Measurements from ENCODE around the gene TBL1XR1.

TBL1XR1 gene

DNA sequence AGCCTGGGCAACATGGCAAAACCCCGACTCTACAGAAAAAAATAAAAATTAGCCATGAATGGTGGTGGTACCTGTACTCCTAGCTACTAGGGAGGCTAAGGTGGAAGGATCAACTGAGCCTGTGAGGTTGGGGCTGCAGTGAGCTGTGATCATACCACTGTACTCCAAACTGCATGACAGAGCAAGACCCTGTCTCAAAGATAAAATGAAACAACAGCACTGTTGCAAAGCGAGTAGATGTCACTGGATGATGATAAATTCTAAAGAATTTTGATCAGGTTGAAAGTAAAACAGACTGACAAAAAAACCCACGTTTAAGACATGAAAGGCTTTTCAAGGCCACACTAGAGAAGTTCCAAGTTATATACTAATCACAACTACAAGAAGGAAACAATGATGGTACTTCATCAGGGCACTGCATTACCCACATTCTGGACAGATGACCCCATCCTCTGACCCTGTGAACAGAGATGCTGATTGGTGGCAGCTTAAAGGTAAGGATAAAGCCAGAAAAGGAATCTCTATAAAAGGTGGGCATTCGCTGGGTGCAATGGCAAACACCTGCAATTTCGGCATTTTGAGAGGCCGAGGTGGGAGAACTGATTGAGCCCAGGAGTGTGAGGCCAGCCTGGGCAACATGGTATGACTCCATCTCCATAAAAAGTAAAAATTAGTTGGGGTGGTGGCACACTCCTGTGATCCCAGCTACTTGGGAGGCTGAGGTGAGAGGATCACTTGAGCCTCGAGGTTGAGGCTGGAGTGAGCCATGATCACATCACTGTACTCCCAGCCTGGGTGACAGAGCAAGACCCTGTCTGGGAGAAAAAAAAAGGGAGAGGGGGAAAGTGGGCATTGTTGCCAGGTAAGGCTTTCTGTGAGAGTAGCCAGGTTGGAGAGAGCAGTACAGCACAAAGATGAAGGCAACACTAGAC, 59.2 kb downstream of the TBL1XR1 start:
- DNase-seq: no peak

DNA sequence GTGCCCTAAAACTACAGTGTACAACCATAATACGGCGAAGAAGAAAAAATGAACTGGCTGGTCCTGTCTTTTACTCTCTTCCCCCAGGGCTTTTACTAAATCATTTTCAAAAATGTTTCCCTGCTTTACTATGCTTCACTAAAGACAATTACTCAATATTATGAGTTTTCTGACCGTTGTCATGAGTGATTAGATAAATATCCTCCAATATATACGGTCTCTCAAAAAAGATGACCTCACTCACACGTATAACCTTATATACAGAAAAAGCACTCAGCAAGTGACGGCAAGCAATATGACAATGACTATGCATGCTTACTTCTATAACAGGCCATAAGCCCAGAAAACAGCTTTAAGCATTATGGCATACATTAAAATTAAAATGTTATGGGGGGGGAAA, 60.5 kb downstream of the TBL1XR1 start:
- DNase-seq: no peak

DNA sequence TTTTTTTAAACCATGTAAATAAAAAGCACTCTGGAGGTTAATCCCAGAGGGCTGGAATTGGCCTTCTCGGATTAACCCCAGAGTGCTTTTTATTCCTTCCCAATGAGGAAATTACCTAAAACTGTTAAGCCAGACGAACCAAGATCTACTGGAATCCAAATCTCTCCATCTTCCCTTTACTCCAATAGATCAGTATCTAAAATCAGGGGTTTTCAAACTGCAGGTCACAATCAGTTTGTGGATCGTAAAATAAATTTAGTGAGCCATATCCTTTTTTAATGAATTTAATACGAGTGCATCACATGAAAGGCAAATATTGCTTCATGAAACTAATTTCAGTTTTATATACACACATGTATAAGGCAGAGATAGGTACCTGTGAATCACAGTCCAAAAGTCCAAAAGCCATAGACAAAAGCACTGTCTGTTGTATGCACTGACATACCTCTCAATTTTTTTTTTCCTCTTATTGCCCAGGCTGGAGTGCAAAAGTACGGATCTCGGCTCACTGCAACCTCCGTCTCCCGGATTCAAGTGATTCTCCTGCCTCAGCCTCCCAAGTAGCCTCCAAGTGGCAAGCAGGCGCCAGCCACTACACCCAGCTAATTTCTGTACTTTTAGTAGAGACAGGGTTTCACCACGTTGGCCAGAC, 61.3 kb downstream of the TBL1XR1 start:
- DNase-seq: no peak

DNA sequence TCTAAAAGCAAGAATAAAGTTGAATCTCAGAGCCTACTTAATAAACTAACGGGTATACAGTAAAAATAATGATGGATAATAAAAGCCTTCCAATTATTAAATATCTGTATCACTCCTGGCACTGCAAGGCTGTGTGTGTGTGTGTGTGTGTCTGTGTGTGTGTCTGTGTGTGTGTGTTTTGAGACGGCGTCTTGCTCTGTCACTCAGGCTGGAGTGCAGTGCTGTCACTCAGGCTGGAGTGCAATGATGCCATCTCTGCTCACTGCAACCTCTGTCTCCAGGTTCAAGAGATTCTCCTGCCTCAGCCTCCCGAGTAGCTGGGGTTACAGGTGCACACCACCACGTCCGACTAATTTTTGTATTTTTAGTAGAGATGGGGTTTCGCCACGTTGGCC, 62.5 kb downstream of the TBL1XR1 start:
- no peak for DNase-seq

- DNase-seq: no peak
Observed at GRCh38 chr3:177133860-177134815, 63.1 kb downstream of the TBL1XR1 start.

GRCh38 chr3:177131927-177132636, 65.2 kb downstream of the TBL1XR1 start:
- no peak for DNase-seq

DNA sequence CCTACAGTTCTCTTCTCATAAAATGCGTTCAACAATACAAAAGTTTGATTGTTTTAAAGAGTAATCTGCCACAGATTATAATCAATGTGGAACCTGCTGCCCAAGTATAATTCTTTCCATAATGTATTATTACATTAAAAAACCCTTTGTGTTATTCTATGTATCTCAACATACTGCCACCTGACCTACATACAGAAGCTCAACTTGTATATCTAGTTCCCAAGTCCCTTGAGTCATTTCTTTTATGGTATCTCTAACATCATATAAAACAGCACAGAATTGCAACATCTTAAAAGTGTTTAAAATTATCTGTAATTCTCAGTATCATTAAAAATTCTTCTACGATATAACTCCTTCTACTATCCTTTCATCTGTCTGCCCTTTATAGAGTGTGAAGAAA, 70.3 kb downstream of the TBL1XR1 start:
- DNase-seq: no peak

GRCh38 chr3:177126015-177126773, 71.1 kb downstream of the TBL1XR1 start:
- no peak for DNase-seq

- no peak for DNase-seq
Observed at GRCh38 chr3:177124882-177125281, 72.4 kb downstream of the TBL1XR1 start.

DNA sequence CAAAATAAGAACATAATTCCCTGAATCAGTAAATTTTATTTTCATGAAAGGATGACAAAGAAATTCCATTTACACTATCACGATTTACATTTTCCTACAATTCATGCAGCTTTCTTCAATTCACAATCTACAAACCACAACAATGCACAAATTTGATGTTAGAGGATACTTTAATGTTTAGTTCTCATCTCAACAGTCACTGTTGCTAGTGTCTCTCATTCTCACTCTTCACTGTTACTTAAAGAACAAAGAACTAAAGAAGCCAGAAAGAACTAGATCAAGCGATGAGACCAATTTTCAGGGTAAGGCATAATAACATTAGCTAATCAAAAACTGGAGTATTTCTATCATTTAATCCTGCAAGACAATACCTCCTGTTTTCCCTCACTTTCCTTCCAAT, 73.5 kb downstream of the TBL1XR1 start:
- no peak for DNase-seq

GRCh38 chr3:177122183-177122856, 75.0 kb downstream of the TBL1XR1 start:
- DNase-seq: no peak

DNA sequence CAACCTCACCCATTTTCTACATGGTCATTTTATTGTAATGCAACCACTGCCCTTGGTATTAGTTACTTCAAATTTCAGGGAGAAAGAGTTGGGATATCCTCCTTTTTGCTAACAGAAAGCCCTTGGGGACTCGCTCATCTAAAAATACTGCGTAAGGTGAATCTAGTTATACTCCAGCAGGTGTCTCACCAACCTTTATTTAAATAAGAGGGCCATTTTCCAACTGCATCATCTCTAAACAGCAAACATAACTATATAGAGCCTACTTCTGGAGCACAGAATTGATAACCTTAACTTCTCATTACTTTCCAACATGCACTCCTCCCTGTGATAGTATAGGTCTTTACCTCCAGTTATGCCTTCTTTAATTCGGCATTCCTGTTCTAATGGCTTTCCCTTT, 77.5 kb downstream of the TBL1XR1 start:
- no peak for DNase-seq

GRCh38 chr3:177114253-177114652, 83.0 kb downstream of the TBL1XR1 start:
- no peak for DNase-seq

DNA sequence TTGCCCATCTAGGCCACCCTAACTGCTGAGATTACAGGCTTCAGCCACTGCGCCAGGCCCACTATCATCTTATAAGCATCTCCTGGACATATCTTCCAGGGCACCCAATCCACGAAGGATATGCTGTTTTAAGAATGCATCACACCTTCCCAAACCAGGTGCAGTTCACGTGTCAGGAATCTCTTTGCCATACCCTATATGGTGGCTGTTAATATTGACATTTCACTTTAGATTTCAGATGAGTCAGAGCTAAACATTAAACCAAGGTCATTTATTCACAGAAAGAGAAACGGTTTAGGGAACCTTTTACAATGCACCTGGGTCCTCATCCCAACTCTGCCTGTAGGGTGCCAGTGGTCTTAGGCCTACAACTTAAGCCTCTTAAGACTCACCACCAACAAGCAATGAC, 85.7 kb downstream of the TBL1XR1 start:
- no peak for DNase-seq

- no peak for DNase-seq
Observed at GRCh38 chr3:177110895-177111294, 86.4 kb downstream of the TBL1XR1 start.

- DNase-seq: no peak
Observed at GRCh38 chr3:177110386-177110785, 86.9 kb downstream of the TBL1XR1 start.

- no peak for DNase-seq
Observed at GRCh38 chr3:177109688-177110330, 87.5 kb downstream of the TBL1XR1 start.

DNA sequence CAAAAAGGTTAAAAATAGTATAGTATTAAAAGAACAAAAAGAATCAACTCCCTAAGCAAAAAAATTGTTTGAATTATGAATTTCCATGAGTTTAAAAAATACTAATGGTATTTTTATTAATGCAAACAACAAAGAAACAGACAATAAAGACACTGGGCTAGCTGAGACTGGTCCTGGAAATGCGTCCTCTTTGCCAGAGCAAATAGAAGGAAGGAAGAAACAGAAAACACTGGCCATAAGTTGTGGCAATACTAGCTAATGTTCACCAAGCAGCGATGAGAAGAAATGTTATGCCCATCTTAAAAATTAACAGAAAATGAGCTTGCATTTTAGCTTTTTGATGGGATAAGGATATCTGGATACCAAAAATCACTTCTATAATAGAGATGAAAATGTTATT, 88.6 kb downstream of the TBL1XR1 start:
- DNase-seq: no peak

- peak; percentile 67 for DNase-seq
Observed at GRCh38 chr3:177107461-177108239, 89.6 kb downstream of the TBL1XR1 start.

GRCh38 chr3:177106594-177106993, 90.7 kb downstream of the TBL1XR1 start:
- DNase-seq: no peak

All from hematopoietic multipotent progenitor cell treated with erythropoietin and hydrocortisone succinate and interleukin-3 and kit ligand, for 8 days (in vitro differentiated cells).